Esophagus (tissue), 2 donors: ENCODE data around the gene SLC12A8. TPM values are rescaled to one million over a fixed set of nuclear protein-coding genes. Genes with fewer than 3 reads are reported as not detected.

Experiments used
- H3K27ac ChIP-seq, 2 donors: one replicate each; pipeline ENCODE4 v1.5.1; 2013; ENCODE audit warnings: low read depth in 2 of 2, mild to moderate bottlenecking in 2 of 2, inconsistent platforms in 1 of 2, low read length in 1 of 2, moderate library complexity in 1 of 2
- H3K27me3 ChIP-seq, 2 donors: one replicate each; pipeline ENCODE4 v1.6.1; 2013; ENCODE audit warnings: low read length in 2 of 2, control low read depth in 1 of 2, mild to moderate bottlenecking in 1 of 2; ENCODE audit not compliant: insufficient read depth in 2 of 2, control insufficient read depth in 1 of 2
- H3K36me3 ChIP-seq, 2 donors: one replicate each; pipeline ENCODE4 v1.6.1; 2013; ENCODE audit warnings: low read length in 1 of 2; ENCODE audit not compliant: control insufficient read depth in 2 of 2, insufficient read depth in 2 of 2
- H3K4me1 ChIP-seq, 2 donors: one replicate each; pipeline ENCODE4 v1.6.1; 2013; ENCODE audit warnings: low read length in 1 of 2; ENCODE audit not compliant: control insufficient read depth in 2 of 2, insufficient read depth in 2 of 2
- H3K4me3 ChIP-seq, 2 donors: one replicate each; pipeline ENCODE4 v1.5.1; 2013; ENCODE audit warnings: low read length in 2 of 2, mild to moderate bottlenecking in 2 of 2, low read depth in 1 of 2, moderate library complexity in 1 of 2
- H3K9me3 ChIP-seq, 2 donors: one replicate each; pipeline ENCODE4 v1.6.1; 2013; ENCODE audit warnings: mild to moderate bottlenecking in 2 of 2, low read depth in 1 of 2, low read length in 1 of 2, moderate library complexity in 1 of 2; ENCODE audit not compliant: control insufficient read depth in 2 of 2, insufficient read depth in 1 of 2
- WGBS, 2 donors: extraction: QIAGEN DNeasy Blood & Tissue Kit; methylation state at CpG; one replicate each; pipeline ENCODE4 v1.1.7; 2013; 5-methylcytosine and 5-hydroxymethylcytosine counted together
- polyA plus RNA-seq, 2 donors: library from polyadenylated mRNA; stranded (reverse); fragments of 200-250 nt; gene quantifications; one replicate each; pipeline ENCODE4 v1.2.3, GENCODE V29; 2013
- donor health status: healthy with polysubstance abuse.
- donor health status: Bipolar disorder and iron deficiency.

The SLC12A8 gene
- polyA plus RNA-seq, 2 donors: 2.7 TPM

DNA sequence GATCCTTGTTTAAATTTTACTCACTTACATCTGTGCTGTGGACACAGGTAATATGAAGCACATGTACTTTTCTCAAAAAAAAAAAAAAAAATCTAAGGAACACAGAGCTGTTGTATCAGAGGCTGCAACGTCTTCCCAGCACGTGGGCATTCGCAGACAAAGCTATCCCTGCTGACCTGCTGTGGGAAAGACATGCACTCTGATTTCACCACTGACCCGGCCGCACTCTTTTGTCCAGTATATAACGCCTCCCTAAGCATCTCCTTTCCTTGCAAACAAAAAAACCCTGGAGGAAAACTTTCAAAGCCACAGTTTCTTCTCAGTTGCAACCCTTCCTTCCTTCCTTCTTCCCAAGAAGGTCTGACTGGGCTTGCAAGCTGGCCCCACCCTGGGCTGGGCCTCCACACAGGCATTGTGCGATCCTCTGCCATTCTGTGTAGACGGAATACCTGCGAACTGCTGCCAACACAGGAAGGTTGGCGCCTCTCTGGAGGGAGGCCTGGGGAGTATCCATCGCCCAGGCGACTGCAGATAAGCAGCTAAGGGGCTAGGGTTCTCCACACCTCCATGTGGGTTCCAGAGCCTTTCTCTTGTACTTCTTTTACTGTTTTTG, 50.8 kb downstream of the SLC12A8 start:
- H3K27me3 ChIP-seq: no peaks in the 10 kb centered on the region
- no peak overlapping the region for H3K4me3 ChIP-seq
- no peaks in the 10 kb centered on the region for H3K9me3 ChIP-seq
- WGBS, 2 donors: 41 to 54% methylated on average over 12 of the region's 12 CpGs
- H3K36me3 ChIP-seq: no peaks in the 10 kb centered on the region
- H3K27ac ChIP-seq: peak overlapping the region; percentile 79 to 90
- H3K4me1 ChIP-seq: peaks cover 5 to 29% of the 10 kb centered on the region in 2 donors

DNA sequence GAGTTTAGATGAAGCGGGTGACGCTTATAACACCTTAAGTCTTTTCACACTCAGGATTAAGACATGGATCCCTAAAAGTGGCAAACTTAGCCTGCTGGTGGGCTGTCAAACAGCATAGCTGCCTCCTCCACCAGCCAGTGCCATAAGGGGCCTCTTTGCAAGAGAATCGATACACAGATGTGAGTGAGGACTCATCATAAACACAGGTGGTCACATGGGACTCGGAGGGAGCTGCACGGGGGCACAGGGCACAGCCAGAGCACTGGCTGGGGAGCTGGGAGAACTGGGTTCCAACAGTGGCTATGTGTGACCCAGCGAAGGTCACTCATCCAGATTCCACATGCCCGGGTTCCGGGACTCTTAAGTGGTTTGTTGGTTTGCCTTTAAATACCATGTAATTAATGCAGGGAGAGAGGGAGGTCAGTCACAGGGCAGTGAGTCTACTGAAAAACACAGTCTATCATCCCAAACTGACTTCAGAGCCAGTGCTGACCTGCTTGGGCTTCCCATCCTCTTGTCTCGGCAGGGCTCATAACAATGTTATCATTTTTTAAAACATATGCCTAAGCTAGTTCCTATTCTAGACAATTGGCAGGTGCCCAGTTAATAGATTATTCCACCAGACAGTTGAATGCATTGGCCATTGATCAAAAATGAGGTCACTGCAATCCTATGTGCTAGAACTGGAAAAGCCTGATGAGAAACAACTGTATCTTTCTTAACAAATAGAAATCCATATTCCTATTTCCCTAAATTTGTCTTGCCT, 51.8 kb downstream of the SLC12A8 start:
- no peaks in the 10 kb centered on the region for H3K9me3 ChIP-seq
- H3K4me1 ChIP-seq: peaks cover 5 to 29% of the 10 kb centered on the region in 2 donors
- peak overlapping the region; percentile 79 to 90 for H3K27ac ChIP-seq
- no peaks in the 10 kb centered on the region for H3K27me3 ChIP-seq
- no peaks in the 10 kb centered on the region for H3K36me3 ChIP-seq
- WGBS, 2 donors: 64 to 68% methylated on average over 9 of the region's 9 CpGs
- no peak overlapping the region for H3K4me3 ChIP-seq

DNA sequence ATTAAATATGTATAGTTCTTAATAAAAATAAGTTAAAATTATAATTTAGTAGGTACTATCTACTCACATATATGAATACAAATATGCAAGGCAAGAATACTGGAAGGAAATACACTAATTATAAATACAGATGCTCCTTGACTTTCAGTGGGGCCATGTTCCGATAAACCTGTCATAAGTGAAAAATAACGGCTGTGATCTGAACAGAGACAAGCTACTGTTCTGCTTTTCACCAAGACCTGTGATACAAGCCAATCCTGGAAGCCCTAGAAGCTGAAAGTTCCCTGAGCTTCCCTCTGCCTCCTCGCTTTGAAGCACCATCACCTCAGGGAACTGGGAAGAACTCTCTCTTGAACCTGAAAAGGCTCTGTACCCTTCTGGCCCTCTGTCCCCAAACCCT, 55.4 kb downstream of the SLC12A8 start:
- 83 to 86% methylated on average over 3 of the region's 3 CpGs for WGBS, 2 donors

DNA sequence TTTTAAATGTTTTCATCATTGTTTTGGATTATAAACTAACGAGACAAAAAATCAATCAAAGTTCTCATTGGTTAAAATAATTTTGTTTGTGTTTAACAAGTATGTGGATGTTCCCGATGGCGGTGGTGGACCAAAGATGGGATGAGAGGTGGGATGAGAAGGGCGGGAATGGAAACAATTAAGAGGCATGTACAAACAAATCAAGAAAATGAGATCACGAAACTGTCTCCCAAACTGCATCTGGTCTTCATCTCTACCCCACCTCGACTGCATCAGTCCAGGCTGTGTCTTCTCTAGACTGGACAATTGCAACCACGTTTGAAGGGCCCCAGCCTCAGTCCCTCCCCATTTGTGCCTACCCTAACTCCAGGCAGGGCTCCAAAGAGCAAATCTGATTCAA, 56.1 kb downstream of the SLC12A8 start:
- no peaks in the 10 kb centered on the region for H3K27me3 ChIP-seq
- peaks cover 3 to 7% of the 10 kb centered on the region in 2 donors for H3K4me1 ChIP-seq
- whole genome bisulfite sequencing, 2 donors: 77 to 80% methylated on average over 7 of the region's 7 CpGs
- no peak overlapping the region for H3K27ac ChIP-seq
- H3K36me3 ChIP-seq: peaks cover 0 to 2% of the 10 kb centered on the region in 2 donors
- no peaks in the 10 kb centered on the region for H3K9me3 ChIP-seq
- no peak overlapping the region for H3K4me3 ChIP-seq

More for the DNA sequence above, 55.4 kb downstream of the SLC12A8 start:
- Histone ChIP-seq H3K4me3 (no peak overlapping the region), H3K4me1 (peaks cover 4 to 13% of the 10 kb centered on the region in 2 donors), H3K27me3 (no peaks in the 10 kb centered on the region), H3K36me3 (peaks cover 0 to 2% of the 10 kb centered on the region in 2 donors), H3K27ac (no peak overlapping the region), H3K9me3 (no peaks in the 10 kb centered on the region)

DNA sequence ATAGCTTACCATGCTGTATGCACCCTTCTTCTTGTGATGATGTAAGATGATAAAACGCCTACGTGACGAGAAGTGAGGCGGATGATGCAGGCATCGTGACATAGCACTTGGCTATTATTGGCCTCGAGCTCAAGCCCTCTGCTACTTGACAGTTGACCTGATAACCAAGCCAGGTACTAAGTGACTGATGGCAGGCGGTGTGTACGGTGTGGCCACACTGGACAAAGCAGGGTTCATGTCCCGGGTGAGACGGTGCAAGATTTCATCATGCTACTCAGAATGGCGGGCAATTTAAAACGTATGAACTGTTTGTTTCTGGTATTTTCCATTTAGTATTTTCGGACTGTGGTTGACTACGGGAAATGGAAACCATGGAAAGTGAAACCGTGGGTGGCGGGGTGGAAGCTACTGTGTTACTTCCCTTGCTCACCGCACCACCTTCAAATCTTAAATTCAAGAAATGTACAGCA, 57.7 kb downstream of the SLC12A8 start:
- peaks cover 0 to 2% of the 10 kb centered on the region in 2 donors for H3K4me1 ChIP-seq
- no peaks in the 10 kb centered on the region for H3K9me3 ChIP-seq
- H3K27ac ChIP-seq: no peak overlapping the region
- no peak overlapping the region for H3K4me3 ChIP-seq
- H3K36me3 ChIP-seq: peaks cover 0 to 2% of the 10 kb centered on the region in 2 donors
- no peaks in the 10 kb centered on the region for H3K27me3 ChIP-seq
- WGBS, 2 donors: 87 to 88% methylated on average over 17 of the region's 17 CpGs

DNA sequence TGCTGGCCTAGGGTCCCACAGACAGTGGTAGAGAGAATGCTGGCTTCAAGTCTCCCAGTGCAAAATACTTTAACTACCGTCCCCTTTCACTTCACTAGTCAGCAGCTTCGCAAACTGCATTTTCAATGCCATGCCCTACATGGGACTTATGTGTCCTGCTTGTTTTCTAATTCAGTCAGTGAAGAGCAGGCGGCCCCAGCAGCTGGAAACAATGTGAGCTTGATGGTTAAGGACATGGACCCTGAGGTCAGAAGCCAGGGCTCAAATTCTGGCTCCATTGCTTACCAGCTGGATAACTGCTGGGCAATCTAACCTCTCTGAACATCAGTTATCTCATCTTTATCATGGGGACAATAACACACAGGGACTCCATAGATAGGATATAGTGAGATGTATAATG, 58.4 kb downstream of the SLC12A8 start:
- peaks cover 0 to 2% of the 10 kb centered on the region in 2 donors for H3K4me1 ChIP-seq
- H3K36me3 ChIP-seq: peaks cover 0 to 2% of the 10 kb centered on the region in 2 donors
- no peak overlapping the region for H3K4me3 ChIP-seq
- H3K27me3 ChIP-seq: no peaks in the 10 kb centered on the region
- H3K9me3 ChIP-seq: no peaks in the 10 kb centered on the region
- no peak overlapping the region for H3K27ac ChIP-seq
- WGBS, 2 donors: 90 to 97% methylated on average over 3 of the region's 3 CpGs

DNA sequence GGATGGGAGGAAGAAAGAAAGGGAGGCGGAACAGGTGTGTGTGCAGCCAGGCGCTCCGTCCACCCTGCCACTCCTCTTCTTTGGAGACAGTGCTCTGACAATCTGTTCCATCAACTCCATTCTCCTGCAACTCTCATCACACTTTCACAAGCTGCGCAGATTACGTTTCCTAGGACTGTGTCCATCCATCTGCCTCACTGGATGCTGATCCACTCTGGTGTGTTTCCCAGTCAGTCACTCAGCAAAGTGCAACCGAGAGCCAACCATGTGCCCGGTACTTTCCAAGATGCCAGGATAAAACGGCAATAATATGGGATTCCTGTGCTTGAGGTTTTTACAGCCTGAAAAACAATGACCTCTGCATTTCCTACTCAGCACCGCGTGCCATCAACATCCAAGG, 59.6 kb downstream of the SLC12A8 start:
- no peak overlapping the region for H3K27ac ChIP-seq
- no peak overlapping the region for H3K4me3 ChIP-seq
- H3K27me3 ChIP-seq: no peaks in the 10 kb centered on the region
- H3K4me1 ChIP-seq: peaks cover 2 to 9% of the 10 kb centered on the region in 2 donors
- peaks cover 0 to 2% of the 10 kb centered on the region in 2 donors for H3K36me3 ChIP-seq
- no peaks in the 10 kb centered on the region for H3K9me3 ChIP-seq
- 85 to 86% methylated on average over 10 of the region's 10 CpGs for WGBS, 2 donors

GRCh38 chr3:125151916-125152315, 60.6 kb downstream of the SLC12A8 start:
- H3K4me3 ChIP-seq: no peak overlapping the region
- peaks cover 0 to 2% of the 10 kb centered on the region in 2 donors for H3K36me3 ChIP-seq
- no peaks in the 10 kb centered on the region for H3K27me3 ChIP-seq
- no peak overlapping the region for H3K27ac ChIP-seq
- no peaks in the 10 kb centered on the region for H3K9me3 ChIP-seq
- H3K4me1 ChIP-seq: peaks cover 2 to 7% of the 10 kb centered on the region in 2 donors
- 81 to 82% methylated on average over 1 of the region's 1 CpG for WGBS, 2 donors

DNA sequence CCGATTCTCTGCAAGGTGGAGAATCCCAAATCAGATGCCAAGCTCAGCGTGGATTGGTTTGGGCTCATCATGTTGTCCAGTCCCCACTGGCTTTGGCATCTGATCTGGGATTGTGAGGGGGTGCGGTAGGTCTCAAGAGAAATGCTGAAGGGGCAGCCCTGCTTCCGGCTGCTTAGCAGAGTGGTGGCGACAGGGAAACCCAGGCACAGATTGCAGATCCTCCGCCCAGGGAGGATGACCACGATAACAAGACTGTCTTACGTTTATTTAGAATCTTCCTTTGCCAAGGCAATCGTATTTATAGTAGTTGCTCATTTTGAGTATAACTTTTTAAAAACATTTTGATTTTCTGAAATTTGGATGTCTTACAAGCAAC, 61.1 kb downstream of the SLC12A8 start:
- Histone ChIP-seq H3K27ac (no peak overlapping the region), H3K9me3 (no peaks in the 10 kb centered on the region), H3K36me3 (peaks cover 0 to 2% of the 10 kb centered on the region in 2 donors), H3K4me3 (no peak overlapping the region), H3K4me1 (peaks cover 2 to 7% of the 10 kb centered on the region in 2 donors), H3K27me3 (no peaks in the 10 kb centered on the region)
- WGBS, 2 donors: 85 to 87% methylated on average over 9 of the region's 9 CpGs
